NCI-H510A (cell line): ENCODE results near the gene BCAP31.
"Not testable (repeated sequence)": the region's sequence is repeated elsewhere in the genome, so short reads cannot be mapped to it uniquely, and the experiment has no call there.

Experiments used
- DNase-seq: peaks from one replicate; lab custom pipeline; 2025; lab: John Stamatoyannopoulos, UW

Gene BCAP31

GRCh38 chrX:153734871-153735270 is 10.7 kb upstream of the BCAP31 start:
- no peak for DNase-seq

GRCh38 chrX:153733651-153734240 is 9.6 kb upstream of the BCAP31 start:
- DNase-seq, result no peak

GRCh38 chrX:153732401-153732800 is 8.2 kb upstream of the BCAP31 start:
- DNase-seq, result no peak

GRCh38 chrX:153731845-153732215 is 7.6 kb upstream of the BCAP31 start:
- DNase-seq, result no peak

- DNase-seq, result no peak
Measured at GRCh38 chrX:153731117-153731844, 7.1 kb upstream of the BCAP31 start.

- not testable (repeated sequence) for DNase-seq
Measured at GRCh38 chrX:153730115-153730514, 5.9 kb upstream of the BCAP31 start.

GRCh38 chrX:153728951-153729631 is 4.9 kb upstream of the BCAP31 start:
- DNase-seq, result no peak

- no peak for DNase-seq
Measured at GRCh38 chrX:153728095-153728494, 3.9 kb upstream of the BCAP31 start.

- no peak for DNase-seq
Measured at GRCh38 chrX:153727123-153727931, 3.1 kb upstream of the BCAP31 start.

- DNase-seq, result no peak
Measured at GRCh38 chrX:153726286-153727122, 2.3 kb upstream of the BCAP31 start.

- DNase-seq, result no peak
Measured at GRCh38 chrX:153725832-153726285, 1.7 kb upstream of the BCAP31 start.

GRCh38 chrX:153725039-153725831 is 1.0 kb upstream of the BCAP31 start:
- DNase-seq, result no peak

- peak; percentile 38 for DNase-seq
Measured at GRCh38 chrX:153723351-153724251, 586 bp downstream of the BCAP31 start.

- no peak for DNase-seq
Measured at GRCh38 chrX:153722704-153723350, 1.4 kb downstream of the BCAP31 start.

- DNase-seq, result no peak
Measured at GRCh38 chrX:153719701-153720100, 4.5 kb downstream of the BCAP31 start.

- DNase-seq, result no peak
Measured at GRCh38 chrX:153719238-153719637, 4.9 kb downstream of the BCAP31 start.

- DNase-seq, result no peak
Measured at GRCh38 chrX:153717445-153717844, 6.7 kb downstream of the BCAP31 start.

GRCh38 chrX:153714256-153714655 is 9.9 kb downstream of the BCAP31 start:
- no peak for DNase-seq
